Fibroblast of skin of left biceps (primary cell): ENCODE measurements around the gene QKI.
A peak's percentile ranks its signal among the peaks of the same experiment; 100 is the strongest.

Experiments
- DNase-seq, 2 experiments: peaks; one replicate each; pipeline ENCODE4 v3.0.0-alpha.2; 2013; ENCODE audit warnings: low read depth in 2 of 2

QKI gene

GRCh38 chr6:163486821-163487220 is 72.3 kb downstream of the QKI start:
- no peak for DNase-seq

GRCh38 chr6:163487606-163488005 is 73.1 kb downstream of the QKI start:
- no peak for DNase-seq

- no peak for DNase-seq
These were observed 75.1 kb downstream of the QKI start for GRCh38 chr6:163489584-163489983.

GRCh38 chr6:163490826-163491577 is 76.5 kb downstream of the QKI start:
- no peak for DNase-seq

GRCh38 chr6:163491737-163492300 is 77.3 kb downstream of the QKI start:
- no peak for DNase-seq

GRCh38 chr6:163494279-163494727 is 79.8 kb downstream of the QKI start:
- no peak for DNase-seq

- DNase-seq = no peak
These were observed 81.7 kb downstream of the QKI start for GRCh38 chr6:163496205-163496604.

- no peak for DNase-seq
These were observed 85.6 kb downstream of the QKI start for GRCh38 chr6:163500105-163500504.

GRCh38 chr6:163501026-163501425 is 86.5 kb downstream of the QKI start:
- DNase-seq = no peak

GRCh38 chr6:163501439-163501838 is 86.9 kb downstream of the QKI start:
- DNase-seq = no peak

- no peak for DNase-seq
These were observed 90.6 kb downstream of the QKI start for GRCh38 chr6:163504984-163505640.

- DNase-seq = no peak
These were observed 93.4 kb downstream of the QKI start for GRCh38 chr6:163507965-163508364.

GRCh38 chr6:163513003-163513402 is 98.5 kb downstream of the QKI start:
- no peak for DNase-seq

- DNase-seq = no peak
These were observed 99.2 kb downstream of the QKI start for GRCh38 chr6:163513570-163514166.

GRCh38 chr6:163516908-163517307 is 102.4 kb downstream of the QKI start:
- DNase-seq = no peak

- no peak for DNase-seq
These were observed 106.4 kb downstream of the QKI start for GRCh38 chr6:163520956-163521355.

GRCh38 chr6:163522033-163522432 is 107.5 kb downstream of the QKI start:
- DNase-seq = no peak

- DNase-seq = peak in 1 of 2 experiments; percentile 10
These were observed 111.4 kb downstream of the QKI start for GRCh38 chr6:163525926-163526325.

GRCh38 chr6:163526346-163526745 is 111.8 kb downstream of the QKI start:
- no peak for DNase-seq

GRCh38 chr6:163527291-163527690 is 112.8 kb downstream of the QKI start:
- DNase-seq = no peak

- peak; percentile 82 to 84 for DNase-seq
These were observed 115.1 kb downstream of the QKI start for GRCh38 chr6:163529605-163530004.

- no peak for DNase-seq
These were observed 115.9 kb downstream of the QKI start for GRCh38 chr6:163530406-163530805.

- no peak for DNase-seq
These were observed 116.6 kb downstream of the QKI start for GRCh38 chr6:163531122-163531521.
